HepG2 (cell line): ENCODE data around the gene MRPL43. TPM values are rescaled to one million over a fixed set of nuclear protein-coding genes. Genes with fewer than 3 reads are reported as not detected.
A peak's percentile ranks its signal among the peaks of the same experiment; 100 is the strongest.

Source experiments
- BRCA1 ChIP-seq: sonication (generic); formaldehyde crosslinking; IDR thresholded peaks from 2 replicates; pipeline ENCODE4 v1.4.0; 2020; ENCODE audit warnings: missing genetic modification reagents
- CAMTA2 ChIP-seq: sonication (generic); formaldehyde crosslinking; IDR thresholded peaks from 2 replicates; pipeline ENCODE4 v1.4.0; 2020; ENCODE audit warnings: mild to moderate bottlenecking, missing genetic modification reagents, borderline replicate concordance
- CENPT ChIP-seq: sonication (generic); formaldehyde crosslinking; IDR thresholded peaks from 2 replicates; pipeline ENCODE4 v1.8.0; 2022; ENCODE audit warnings: low read depth, mild to moderate bottlenecking, moderate library complexity, missing genetic modification reagents
- HDAC1 ChIP-seq: sonication (generic); formaldehyde crosslinking; IDR thresholded peaks from 2 replicates; pipeline ENCODE4 v1.5.1; 2020; ENCODE audit warnings: mild to moderate bottlenecking, missing genetic modification reagents
- KMT2B ChIP-seq: IDR thresholded peaks from 2 replicates; pipeline ENCODE4 v1.6.1; 2016; ENCODE audit warnings: missing genetic modification reagents, missing compliant biosample characterization
- NCOR1 ChIP-seq: fragments of 200-600 bp; sonication (generic); IDR thresholded peaks from 2 replicates; pipeline ENCODE4 v1.7.0; 2017; ENCODE audit warnings: antibody characterized with exemption, low read length, borderline replicate concordance
- SMAD3 ChIP-seq: sonication (generic); formaldehyde crosslinking; IDR thresholded peaks from 2 replicates; pipeline ENCODE4 v1.4.0; 2020; ENCODE audit warnings: missing genetic modification reagents
- SMARCE1 ChIP-seq: fragments of 450-650 bp; IDR thresholded peaks from 2 replicates; pipeline ENCODE4 v1.6.1; 2017; ENCODE audit warnings: borderline replicate concordance
- SNAPC2 ChIP-seq: sonication (generic); formaldehyde crosslinking; IDR thresholded peaks from 2 replicates; pipeline ENCODE4 v1.8.1; 2022; ENCODE audit warnings: mild to moderate bottlenecking, missing genetic modification reagents
- ZNF17 ChIP-seq: sonication (generic); formaldehyde crosslinking; IDR thresholded peaks from 2 replicates; pipeline ENCODE4 v1.5.0; 2020; ENCODE audit warnings: mild to moderate bottlenecking, missing genetic modification reagents
- ZNF652 ChIP-seq: IDR thresholded peaks from 2 replicates; pipeline ENCODE4 v1.6.1; 2016; ENCODE audit warnings: low read depth, borderline replicate concordance
- polyA plus RNA-seq, 8 experiments: library from polyadenylated mRNA; depleted of rRNA in 3 of 8; stranded (reverse) in 7 of 8; unstranded in 1 of 8; fragments of >200 nt; fragmentation: Illumina TruSeq in 4 of 8; extraction: Trizol in 4 of 8; gene quantifications; 2 replicates each; pipeline versions ENCODE4 v1.2.1 to v1.2.3, GENCODE V29; 2011 to 2016; ENCODE audit warnings: low read depth in 4 of 8, missing spikeins in 1 of 8, mixed read lengths in 1 of 8; ENCODE audit not compliant: insufficient read depth in 1 of 8
- total RNA-seq, 5 experiments: library from RNA; depleted of rRNA; stranded (reverse); fragments of >200 nt; fragmentation: Illumina TruSeq; extraction: Trizol; gene quantifications; 2 replicates each; pipeline ENCODE4 v1.2.3, GENCODE V29; 2016; ENCODE audit warnings: low read depth in 1 of 5
- TF ChIP-seq, protein P1 (sequence below): fragments of 450-650 bp; IDR thresholded peaks from 2 replicates; pipeline ENCODE4 v1.6.1; 2016
- TF ChIP-seq, protein P2 (sequence below): sonication (generic); formaldehyde crosslinking; conservative IDR thresholded peaks from 2 replicates; pipeline ENCODE4 v1.4.0; 2020; ENCODE audit warnings: mild to moderate bottlenecking, missing genetic modification reagents, moderate library complexity
- TF ChIP-seq, protein P3 (sequence below): sonication (generic); formaldehyde crosslinking; IDR thresholded peaks from 2 replicates; pipeline ENCODE4 v1.5.0; 2020; ENCODE audit warnings: mild to moderate bottlenecking, missing genetic modification reagents
- TF ChIP-seq, protein P4 (sequence below): sonication (generic); formaldehyde crosslinking; IDR thresholded peaks from 2 replicates; pipeline ENCODE4 v1.9.0; 2021; ENCODE audit warnings: missing genetic modification reagents, borderline replicate concordance
- TF ChIP-seq, protein P5 (sequence below): sonication (generic); formaldehyde crosslinking; IDR thresholded peaks from 2 replicates; pipeline ENCODE4 v1.4.0; 2020; ENCODE audit warnings: mild to moderate bottlenecking, missing genetic modification reagents
- TF ChIP-seq, protein P6 (sequence below): IDR thresholded peaks from 2 replicates; pipeline ENCODE4 v1.6.1; 2016

Gene MRPL43
- total and polyA plus RNA-seq, 2 of the 13 experiments (the other 11 are each of a cell fraction or from before 2014, with no cell fraction given) = 71.0 to 73.7 TPM

DNA sequence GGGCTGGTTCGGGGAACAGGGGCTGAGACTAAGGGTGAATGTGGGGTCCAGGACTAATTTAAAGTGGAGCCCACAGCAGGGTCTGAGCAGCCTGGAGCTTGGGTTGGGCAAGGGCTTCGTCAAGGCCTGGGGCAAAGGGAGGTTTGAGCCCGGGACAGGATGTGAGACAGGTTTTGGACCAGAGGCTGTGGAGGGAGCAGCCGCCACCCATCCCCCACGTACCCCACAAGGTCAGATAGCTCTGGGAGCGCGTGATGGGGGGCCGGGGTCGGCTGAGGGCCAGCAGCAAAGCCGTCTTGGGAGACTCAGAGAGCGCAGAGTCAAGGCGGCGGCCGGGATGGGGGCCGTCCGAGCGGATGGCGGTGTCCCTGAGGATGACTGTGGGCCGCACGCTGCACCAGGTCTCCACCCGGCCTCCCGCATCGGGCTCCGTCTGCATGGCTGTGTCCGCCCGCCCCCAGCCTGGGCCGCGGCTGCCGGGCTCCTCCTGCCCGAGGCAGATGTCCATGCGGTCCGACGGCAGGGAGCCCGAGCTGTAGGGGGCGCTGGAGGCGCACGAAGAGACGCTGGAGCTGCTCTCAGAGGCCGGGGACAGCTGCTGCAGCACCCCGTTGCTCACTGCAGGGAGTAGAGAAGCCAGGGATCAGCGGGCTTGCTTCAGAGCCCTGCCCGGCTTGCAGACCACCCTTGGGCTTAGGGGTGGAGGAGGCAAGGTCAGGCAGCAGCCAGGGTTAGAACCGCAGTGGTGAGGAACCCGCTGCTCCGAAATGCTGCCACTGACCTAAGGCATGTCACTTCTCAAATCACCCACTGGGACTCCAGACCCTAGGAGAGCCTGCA, 31.5 kb upstream of the MRPL43 start (continued):
- TF ChIP-seq ZNF652 (no peak), SNAPC2 (CRISPR knock-in tag) (0 out of 2 replicates have a peak, but pooled peaks have one; percentile 35), CENPT (CRISPR knock-in tag) (no peak), CAMTA2 (CRISPR knock-in tag) (peak; percentile 43), HDAC1 (CRISPR knock-in tag) (peak; percentile 56), SMAD3 (CRISPR knock-in tag) (no peak), BRCA1 (no peak), NCOR1 (no peak), ZNF17 (CRISPR knock-in tag) (no peak), KMT2B (CRISPR knock-in tag) (no peak), SMARCE1 (no peak)
- TF ChIP-seq, protein P1, sequence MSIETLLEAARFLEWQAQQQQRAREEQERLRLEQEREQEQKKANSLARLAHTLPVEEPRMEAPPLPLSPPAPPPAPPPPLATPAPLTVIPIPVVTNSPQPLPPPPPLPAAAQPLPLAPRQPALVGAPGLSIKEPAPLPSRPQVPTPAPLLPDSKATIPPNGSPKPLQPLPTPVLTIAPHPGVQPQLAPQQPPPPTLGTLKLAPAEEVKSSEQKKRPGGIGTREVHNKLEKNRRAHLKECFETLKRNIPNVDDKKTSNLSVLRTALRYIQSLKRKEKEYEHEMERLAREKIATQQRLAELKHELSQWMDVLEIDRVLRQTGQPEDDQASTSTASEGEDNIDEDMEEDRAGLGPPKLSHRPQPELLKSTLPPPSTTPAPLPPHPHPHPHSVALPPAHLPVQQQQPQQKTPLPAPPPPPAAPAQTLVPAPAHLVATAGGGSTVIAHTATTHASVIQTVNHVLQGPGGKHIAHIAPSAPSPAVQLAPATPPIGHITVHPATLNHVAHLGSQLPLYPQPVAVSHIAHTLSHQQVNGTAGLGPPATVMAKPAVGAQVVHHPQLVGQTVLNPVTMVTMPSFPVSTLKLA = no peak
- TF ChIP-seq, protein P2, sequence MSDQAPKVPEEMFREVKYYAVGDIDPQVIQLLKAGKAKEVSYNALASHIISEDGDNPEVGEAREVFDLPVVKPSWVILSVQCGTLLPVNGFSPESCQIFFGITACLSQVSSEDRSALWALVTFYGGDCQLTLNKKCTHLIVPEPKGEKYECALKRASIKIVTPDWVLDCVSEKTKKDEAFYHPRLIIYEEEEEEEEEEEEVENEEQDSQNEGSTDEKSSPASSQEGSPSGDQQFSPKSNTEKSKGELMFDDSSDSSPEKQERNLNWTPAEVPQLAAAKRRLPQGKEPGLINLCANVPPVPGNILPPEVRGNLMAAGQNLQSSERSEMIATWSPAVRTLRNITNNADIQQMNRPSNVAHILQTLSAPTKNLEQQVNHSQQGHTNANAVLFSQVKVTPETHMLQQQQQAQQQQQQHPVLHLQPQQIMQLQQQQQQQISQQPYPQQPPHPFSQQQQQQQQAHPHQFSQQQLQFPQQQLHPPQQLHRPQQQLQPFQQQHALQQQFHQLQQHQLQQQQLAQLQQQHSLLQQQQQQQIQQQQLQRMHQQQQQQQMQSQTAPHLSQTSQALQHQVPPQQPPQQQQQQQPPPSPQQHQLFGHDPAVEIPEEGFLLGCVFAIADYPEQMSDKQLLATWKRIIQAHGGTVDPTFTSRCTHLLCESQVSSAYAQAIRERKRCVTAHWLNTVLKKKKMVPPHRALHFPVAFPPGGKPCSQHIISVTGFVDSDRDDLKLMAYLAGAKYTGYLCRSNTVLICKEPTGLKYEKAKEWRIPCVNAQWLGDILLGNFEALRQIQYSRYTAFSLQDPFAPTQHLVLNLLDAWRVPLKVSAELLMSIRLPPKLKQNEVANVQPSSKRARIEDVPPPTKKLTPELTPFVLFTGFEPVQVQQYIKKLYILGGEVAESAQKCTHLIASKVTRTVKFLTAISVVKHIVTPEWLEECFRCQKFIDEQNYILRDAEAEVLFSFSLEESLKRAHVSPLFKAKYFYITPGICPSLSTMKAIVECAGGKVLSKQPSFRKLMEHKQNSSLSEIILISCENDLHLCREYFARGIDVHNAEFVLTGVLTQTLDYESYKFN (CRISPR knock-in tag) = no peak
- TF ChIP-seq, protein P3, sequence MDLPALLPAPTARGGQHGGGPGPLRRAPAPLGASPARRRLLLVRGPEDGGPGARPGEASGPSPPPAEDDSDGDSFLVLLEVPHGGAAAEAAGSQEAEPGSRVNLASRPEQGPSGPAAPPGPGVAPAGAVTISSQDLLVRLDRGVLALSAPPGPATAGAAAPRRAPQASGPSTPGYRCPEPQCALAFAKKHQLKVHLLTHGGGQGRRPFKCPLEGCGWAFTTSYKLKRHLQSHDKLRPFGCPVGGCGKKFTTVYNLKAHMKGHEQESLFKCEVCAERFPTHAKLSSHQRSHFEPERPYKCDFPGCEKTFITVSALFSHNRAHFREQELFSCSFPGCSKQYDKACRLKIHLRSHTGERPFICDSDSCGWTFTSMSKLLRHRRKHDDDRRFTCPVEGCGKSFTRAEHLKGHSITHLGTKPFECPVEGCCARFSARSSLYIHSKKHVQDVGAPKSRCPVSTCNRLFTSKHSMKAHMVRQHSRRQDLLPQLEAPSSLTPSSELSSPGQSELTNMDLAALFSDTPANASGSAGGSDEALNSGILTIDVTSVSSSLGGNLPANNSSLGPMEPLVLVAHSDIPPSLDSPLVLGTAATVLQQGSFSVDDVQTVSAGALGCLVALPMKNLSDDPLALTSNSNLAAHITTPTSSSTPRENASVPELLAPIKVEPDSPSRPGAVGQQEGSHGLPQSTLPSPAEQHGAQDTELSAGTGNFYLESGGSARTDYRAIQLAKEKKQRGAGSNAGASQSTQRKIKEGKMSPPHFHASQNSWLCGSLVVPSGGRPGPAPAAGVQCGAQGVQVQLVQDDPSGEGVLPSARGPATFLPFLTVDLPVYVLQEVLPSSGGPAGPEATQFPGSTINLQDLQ = 0 out of 2 replicates have a peak, but pooled peaks have one; percentile 37
- TF ChIP-seq, protein P4, sequence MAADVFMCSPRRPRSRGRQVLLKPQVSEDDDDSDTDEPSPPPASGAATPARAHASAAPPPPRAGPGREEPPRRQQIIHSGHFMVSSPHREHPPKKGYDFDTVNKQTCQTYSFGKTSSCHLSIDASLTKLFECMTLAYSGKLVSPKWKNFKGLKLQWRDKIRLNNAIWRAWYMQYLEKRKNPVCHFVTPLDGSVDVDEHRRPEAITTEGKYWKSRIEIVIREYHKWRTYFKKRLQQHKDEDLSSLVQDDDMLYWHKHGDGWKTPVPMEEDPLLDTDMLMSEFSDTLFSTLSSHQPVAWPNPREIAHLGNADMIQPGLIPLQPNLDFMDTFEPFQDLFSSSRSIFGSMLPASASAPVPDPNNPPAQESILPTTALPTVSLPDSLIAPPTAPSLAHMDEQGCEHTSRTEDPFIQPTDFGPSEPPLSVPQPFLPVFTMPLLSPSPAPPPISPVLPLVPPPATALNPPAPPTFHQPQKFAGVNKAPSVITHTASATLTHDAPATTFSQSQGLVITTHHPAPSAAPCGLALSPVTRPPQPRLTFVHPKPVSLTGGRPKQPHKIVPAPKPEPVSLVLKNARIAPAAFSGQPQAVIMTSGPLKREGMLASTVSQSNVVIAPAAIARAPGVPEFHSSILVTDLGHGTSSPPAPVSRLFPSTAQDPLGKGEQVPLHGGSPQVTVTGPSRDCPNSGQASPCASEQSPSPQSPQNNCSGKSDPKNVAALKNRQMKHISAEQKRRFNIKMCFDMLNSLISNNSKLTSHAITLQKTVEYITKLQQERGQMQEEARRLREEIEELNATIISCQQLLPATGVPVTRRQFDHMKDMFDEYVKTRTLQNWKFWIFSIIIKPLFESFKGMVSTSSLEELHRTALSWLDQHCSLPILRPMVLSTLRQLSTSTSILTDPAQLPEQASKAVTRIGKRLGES (CRISPR knock-in tag) = no peak
- TF ChIP-seq, protein P5, sequence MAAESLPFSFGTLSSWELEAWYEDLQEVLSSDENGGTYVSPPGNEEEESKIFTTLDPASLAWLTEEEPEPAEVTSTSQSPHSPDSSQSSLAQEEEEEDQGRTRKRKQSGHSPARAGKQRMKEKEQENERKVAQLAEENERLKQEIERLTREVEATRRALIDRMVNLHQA (CRISPR knock-in tag) = no peak
- TF ChIP-seq, protein P6, sequence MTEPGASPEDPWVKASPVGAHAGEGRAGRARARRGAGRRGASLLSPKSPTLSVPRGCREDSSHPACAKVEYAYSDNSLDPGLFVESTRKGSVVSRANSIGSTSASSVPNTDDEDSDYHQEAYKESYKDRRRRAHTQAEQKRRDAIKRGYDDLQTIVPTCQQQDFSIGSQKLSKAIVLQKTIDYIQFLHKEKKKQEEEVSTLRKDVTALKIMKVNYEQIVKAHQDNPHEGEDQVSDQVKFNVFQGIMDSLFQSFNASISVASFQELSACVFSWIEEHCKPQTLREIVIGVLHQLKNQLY (CRISPR knock-in tag) = peak; percentile 60; the same call in 1 of the 2 replicates
